HG03439 (cell line): Measurements from ENCODE around the gene NLK.
"Not testable (repeated sequence)": the region's sequence is repeated elsewhere in the genome, so short reads cannot be mapped to it uniquely, and the experiment has no call there.

Experiments used
- ATAC-seq: cut with Tn5 transposase; IDR thresholded peaks from one replicate; pipeline ENCODE4 v1.9.1; 2021; ENCODE audit warnings: mild to moderate bottlenecking, moderate library complexity; ENCODE audit not compliant: unreplicated experiment

Gene NLK

GRCh38 chr17:28071891-28072606, 29.6 kb downstream of the NLK start:
- no peak for ATAC-seq

- ATAC-seq = no peak
Measured at GRCh38 chr17:28072936-28073533, 30.6 kb downstream of the NLK start.

DNA sequence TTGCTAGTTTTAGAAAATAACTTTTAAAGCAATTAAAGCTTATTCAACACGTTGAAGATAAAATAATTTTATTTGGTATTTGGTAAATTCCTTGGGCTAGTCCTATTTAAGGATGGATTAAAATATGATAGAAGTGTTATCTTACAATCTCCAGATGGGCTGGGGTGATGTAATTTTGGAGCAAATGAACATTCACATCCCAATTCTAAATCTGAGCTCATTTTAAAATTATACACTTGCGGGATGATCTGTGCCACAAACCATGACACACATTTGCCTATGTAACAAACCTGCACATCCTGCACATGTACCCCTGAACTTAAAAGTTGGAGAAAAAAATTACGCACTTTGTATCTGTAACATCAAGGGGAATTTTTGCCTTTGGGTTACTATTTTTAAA, 31.5 kb downstream of the NLK start:
- ATAC-seq = no peak

DNA sequence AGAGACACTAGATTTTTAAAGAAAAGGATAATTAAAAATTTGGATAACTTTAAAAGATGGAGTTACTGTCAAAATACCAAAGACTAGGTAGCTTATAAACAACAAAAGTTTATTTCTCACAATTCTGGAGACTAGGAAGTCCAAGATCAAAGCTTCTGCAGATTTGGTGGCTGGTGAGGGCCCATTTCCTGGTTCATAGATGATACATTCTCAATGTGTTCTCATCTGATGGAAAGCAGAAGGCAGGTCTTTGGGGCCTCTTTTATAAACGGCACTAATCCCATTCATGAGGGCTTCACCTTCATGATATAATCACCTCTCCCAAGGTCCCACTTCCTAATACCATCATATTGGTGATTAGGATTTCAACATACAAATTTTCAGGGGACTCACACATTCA, 33.7 kb downstream of the NLK start:
- no peak for ATAC-seq

GRCh38 chr17:28077140-28077539, 34.7 kb downstream of the NLK start:
- not testable (repeated sequence) for ATAC-seq

DNA sequence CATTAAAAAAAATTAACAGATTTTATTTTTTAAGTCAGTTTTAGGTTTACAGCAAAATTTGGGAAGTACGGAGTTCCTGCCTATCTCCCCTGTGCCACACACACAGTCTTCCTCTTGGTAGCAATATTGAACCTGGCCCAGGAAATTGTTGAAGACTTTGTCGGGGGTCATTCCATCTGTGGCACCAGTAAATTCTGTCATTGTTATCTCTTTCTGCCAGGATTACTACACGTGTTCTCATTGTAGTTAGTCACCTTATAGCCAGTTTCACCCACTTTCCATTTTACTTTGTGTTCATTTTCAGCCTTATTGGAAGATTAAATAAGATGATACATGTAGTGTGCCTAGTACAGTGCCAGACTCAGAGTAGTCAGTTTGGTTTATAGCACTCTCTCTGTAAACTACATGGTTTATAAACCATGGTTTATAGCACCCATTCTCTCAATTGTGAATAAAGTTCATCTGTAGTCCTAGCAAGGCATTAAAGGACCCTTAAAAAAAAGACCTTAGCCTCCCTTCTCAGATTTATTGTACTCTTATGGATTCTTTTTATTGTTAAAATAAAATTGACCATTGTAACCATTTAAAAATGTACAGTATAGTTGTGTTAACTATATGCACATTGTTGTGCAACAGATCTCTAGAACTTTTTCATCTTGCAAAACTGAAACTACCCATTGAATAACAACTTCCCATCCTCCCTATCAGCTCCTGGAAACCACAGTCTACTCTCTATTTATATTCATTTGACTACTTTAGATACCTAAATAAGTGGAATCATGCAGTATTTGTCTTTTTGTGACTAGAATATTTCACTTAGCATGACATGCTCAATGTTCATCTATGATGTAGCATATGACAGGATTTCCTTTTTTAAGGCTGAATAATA, 36.1 kb downstream of the NLK start:
- ATAC-seq = no peak

- no peak for ATAC-seq
Measured at GRCh38 chr17:28081467-28081866, 39.0 kb downstream of the NLK start.

DNA sequence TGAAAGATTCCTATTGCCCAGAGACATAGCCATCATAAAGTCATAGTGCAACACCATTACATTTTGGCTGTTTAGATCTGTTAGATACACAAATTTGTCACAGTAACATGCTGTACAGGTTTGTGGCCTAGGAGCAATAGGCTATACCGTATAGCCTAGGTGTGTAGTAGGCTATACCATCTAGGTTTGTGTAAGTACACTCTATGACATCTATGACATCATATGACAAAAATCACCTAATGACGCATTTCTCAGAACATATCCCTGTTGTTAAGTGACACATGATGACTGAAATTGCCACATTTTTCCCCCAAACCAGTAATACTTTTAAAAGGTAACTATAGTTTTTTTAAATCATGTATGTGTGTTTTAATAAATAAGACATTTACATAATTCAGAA, 43.3 kb downstream of the NLK start:
- ATAC-seq = no peak

GRCh38 chr17:28086519-28086918, 44.0 kb downstream of the NLK start:
- no peak for ATAC-seq

DNA sequence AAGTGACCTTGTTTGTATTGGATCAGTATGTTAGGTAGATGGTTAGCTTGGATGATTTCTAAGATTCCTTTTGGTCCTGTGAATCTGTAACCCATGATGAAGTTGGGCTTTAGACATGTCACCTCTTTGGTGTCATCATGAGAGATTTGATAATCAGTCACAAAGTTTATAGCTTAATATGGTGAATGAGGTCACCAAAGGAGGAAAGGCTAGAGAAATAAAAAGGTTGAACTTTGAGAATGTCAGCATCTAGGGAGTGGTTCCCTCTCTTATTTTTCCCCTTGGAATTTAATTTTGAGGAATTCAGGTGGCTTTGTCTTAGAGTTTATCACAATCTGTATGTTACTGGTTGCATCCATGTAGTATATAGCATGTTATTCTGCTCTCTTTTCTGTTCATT, 45.3 kb downstream of the NLK start:
- ATAC-seq = no peak

DNA sequence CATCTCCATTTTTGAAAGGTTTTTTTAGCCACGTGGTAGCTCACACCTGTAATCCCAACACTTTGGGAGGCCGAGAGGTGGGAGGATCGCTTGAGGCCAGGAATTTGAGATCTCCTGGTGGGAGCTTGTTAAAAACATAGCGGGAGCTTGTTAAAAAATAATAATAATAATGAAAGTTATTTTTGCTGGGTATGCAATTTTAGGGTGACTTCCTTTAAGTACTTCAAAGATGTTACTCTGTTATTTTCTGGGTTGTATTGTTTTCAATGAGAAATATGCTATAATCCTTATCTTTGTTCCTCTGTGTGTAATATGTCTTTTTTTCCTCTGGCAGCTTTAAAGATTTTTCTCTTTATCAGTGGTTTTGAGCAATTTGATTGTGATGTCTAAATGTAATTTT, 48.1 kb downstream of the NLK start:
- no peak for ATAC-seq

DNA sequence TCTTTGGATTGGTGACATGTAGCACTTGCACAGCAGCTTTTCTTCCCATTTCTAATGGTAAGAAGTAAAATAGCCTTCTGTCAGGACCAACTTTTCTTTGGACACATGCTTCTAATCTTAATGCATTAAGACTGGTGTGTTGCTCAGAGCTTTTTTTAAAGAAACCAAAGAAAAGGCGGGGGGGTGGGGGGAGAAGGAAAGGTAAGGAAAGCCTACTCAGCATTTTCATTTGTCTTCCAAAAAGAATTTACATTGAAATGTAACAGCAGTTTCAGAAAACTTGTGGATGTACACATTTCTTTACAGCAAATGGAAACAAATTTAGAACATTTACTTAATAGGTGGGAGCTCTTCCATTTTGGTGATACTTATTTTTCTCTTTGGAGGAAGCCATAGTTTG, 49.6 kb downstream of the NLK start:
- no peak for ATAC-seq

DNA sequence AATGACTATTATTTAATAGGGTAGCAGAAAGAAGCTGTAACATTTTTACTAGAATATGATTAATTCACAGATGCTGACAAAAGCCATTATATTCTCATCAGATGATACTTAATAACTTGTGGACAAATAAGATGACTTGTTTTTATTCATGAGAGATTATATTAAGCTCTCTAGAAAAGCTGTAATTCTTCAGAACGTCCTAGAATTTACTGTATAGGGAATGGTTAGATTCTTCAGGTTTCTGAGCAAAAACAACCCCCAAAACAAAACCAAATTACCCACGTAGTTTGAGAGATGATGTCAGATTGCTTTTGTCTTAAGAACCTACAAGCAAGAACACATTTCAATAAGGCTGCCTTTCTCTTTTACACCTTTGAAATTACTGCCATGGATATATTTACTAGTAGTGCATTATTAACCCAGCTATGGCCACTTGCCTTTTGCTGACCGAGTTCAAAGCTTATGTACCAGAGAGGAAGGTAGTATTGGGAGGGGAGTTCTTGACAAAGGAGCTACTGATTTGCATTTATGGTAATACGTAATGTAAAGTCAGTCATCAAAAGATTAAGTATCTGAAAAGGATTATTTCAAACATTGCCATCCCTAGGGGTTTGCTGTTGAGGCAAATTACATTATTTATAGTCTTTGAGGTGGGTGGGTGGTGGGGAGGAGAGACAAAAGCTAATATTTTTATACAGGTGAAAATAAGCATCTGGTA, 51.7 kb downstream of the NLK start:
- no peak for ATAC-seq

DNA sequence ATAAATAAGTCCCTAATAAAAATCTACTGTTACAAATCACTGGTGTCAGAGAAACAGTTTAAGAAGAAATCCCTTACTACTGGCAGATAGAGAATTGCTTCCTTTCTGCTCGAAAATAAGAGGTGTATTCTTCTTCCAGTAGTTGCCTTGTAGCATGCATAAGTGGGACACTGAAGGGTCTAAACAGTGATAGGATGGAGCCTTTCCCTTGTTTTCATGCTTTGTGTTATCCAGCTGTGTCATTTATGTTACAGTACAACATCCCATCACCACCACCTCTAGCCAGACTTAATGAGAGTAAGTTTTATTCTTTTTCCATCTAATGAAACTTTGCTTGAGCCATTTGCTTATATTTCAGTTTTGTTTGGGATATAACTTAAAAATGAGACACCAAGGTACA, 54.3 kb downstream of the NLK start:
- no peak for ATAC-seq

DNA sequence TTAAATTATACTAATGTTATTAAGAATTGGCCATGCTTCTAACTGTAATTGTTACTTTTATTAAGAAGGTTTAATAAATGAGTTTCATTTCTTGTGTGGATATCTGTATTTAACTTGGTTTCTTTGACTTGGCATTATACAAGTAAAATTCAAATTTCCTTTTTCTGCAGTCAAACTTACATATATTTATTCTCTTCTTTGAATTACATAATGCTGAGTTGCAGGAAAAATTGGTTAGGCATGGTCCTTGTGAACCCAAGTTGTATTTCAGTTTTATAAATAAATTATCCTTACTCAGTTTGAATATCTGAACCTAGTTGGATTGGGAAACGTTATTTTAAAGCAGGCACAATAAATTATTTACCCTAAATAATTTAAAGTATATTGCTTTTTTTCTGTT, 54.8 kb downstream of the NLK start:
- ATAC-seq = no peak

DNA sequence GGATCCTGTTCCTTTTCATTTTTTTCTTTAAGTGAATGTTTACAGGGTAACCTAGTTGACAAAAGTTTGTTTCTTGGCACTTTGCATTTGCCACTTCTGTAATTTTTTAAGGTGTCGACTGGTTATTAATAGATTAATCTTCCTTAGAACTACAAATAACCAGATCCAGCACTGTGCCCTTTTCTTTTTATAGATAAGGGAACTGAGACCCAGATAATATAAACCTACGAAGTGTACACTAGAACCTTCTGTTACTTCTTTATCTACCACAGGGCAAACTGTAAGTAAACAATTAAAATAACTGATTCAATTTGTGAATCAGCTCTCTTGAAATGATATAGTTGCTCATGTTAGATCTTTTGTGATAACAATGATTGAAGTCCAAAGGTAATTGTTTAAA, 55.4 kb downstream of the NLK start:
- no peak for ATAC-seq

DNA sequence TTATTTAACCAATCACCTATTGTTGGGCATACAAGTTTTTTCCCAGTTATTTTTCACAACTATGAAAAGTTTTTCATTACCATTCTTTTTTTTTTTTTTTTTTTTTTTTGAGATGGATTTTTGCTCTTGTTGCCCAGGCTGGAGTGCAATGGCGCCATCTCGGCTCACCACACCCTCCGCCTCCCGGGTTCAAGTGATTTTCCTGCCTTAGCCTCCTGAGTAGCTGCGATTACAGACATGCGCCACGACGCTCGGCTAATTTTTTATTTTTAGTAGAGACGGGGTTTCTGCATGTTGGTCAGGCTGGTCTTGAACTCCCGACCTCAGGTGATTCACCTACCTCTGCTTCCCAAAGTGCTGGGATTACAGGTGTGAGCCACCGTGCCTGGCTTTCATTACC, 56.1 kb downstream of the NLK start:
- not testable (repeated sequence) for ATAC-seq

- ATAC-seq = no peak
Measured at GRCh38 chr17:28100251-28100650, 57.8 kb downstream of the NLK start.

GRCh38 chr17:28100936-28101335, 58.5 kb downstream of the NLK start:
- ATAC-seq = no peak

DNA sequence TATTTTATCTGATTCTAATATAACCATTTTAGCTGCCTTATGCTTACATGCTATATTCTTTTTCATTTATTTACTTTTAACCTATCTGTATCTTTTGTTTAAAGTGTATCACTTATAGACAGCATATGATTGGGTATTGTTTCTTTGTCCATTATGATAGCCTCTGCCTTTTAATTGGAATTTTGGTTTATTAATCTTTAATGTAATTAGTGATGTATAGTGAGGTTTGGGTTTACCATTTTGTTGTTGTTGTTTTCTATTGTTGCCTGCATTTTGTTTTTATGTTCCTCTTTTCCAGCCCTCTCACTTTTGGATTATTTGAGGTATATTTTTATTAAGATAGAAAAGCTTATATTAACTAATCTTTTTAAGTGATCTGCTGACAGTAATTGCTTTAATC, 59.4 kb downstream of the NLK start:
- no peak for ATAC-seq

DNA sequence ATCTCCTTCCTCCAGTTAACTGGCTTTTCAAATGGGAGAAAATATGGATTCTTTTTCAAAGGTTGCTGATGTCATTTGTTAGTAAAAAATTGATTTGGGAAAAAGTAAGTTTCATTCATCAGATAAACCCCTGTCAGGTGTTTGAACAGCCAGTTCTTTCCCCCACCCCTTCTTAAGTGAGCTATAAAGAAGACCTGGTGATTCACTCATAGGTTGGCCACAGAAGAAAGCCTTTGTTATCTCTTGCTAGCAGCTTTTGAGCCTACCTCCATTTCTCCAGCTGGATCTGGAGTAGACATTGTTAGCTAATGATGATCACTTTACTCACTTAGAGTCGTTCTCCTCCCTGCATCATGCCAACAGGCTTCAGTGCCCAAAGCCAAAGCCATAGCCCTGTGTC, 63.0 kb downstream of the NLK start:
- no peak for ATAC-seq
